ENCODE measurements around the gene SHCBP1. TPM values are rescaled to one million over a fixed set of nuclear protein-coding genes. Genes with fewer than 3 reads are reported as not detected.
A peak's percentile ranks its signal among the peaks of the same experiment; 100 is the strongest.

SHCBP1 gene
- total and polyA plus RNA-seq, 2 of the 13 experiments (the other 11 are each of a cell fraction or from before 2014, with no cell fraction given): 15.7 to 33.0 TPM

DNA sequence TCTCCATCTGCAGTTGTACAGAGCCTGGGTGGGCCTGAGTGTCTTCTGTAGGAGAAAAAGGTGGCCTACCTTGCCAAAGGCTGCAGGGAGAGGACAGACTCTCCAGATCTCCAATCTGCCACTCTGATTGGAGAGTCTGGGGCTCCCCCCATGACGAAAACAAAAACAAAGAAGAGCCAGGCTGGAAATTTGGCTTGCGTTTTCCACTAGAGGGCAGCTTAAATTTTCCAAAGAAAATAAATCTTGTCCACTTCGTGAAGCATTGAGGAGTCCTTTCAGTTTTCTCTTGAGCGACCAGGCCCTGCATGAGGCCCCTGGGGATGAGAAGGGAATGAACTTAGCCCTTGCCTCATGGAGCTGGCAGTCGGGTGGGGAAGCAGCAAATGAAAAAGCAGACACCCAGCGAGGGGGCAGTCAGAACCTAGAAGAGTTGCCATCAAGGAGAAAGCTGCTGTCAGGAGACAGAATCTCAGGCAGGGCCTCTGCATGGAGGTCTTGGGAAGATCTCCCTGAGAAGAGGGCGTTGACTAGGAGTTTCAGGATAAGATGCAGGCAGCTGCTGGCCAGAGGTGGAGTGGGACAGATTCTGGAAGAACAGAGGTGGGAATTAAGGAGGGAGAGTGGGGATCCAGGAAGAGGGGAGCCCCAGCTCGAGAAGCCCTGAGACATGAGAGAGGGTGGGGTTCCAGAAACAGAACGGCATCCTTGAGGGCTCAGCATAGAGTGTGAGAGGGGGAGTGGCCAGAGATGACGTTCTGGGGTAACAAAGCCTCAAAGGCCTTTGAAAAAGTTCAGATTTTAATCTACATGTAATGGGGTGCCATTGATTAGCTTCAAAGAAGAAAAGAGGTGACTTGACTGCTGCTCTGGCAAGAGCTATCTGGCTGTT is 8.4 kb upstream of the SHCBP1 start:
- ChIA-PET CTCF (ENCODE audit: low intra/inter-chr PET ratio, low total read pairs) (no interaction called here), POLR2A (no interaction called here)
- no peaks in the 10 kb centered on the region for H3K79me2 ChIP-seq (ENCODE audit: insufficient read depth, low read length)
- intact Hi-C loops (cut with micrococcal nuclease; ENCODE audit: unreplicated experiment): no loop called here
- H3K27me3 ChIP-seq (ENCODE audit: control insufficient read depth in 1 of 2, insufficient read depth in 2 of 2, low read length in 2 of 2): no peaks in the 10 kb centered on the region
- peak overlapping the region; percentile 67 for H2AFZ ChIP-seq (ENCODE audit: low read length)
- H3K9me3 ChIP-seq (ENCODE audit: low read length): no peaks in the 10 kb centered on the region
- H4K20me1 ChIP-seq (ENCODE audit: insufficient read depth, low read length): no peaks in the 10 kb centered on the region
- peaks cover 49% of the 10 kb centered on the region for H3K4me1 ChIP-seq (ENCODE audit: insufficient read depth, low read length)
- no peaks in the 10 kb centered on the region for H3K36me3 ChIP-seq (replicated peaks in 1 of 2; ENCODE audit: control insufficient read depth in 1 of 2, insufficient read depth in 2 of 2, low read length in 2 of 2)
- peak; percentile 68 for FAIRE-seq
- BruUV-seq (replicated peaks): no TSS peak
- DNase-seq (ENCODE audit: low spot score): peak; percentile 60
- ATAC-seq: peak; percentile 16
- no peak overlapping the region for H3K27ac ChIP-seq (ENCODE audit: extremely low read length, insufficient read depth, low read length)
- H3K4me3 ChIP-seq (replicated peaks in 1 of 3; ENCODE audit: insufficient read depth in 1 of 3, low read depth in 2 of 3, low read length in 3 of 3): peak overlapping the region; percentile 45 to 69 (median 65)
- in situ Hi-C loops (cut with HindIII; ENCODE audit: extremely low pct_ligation_motif_present, low pct_unique_long_range_greater_than_20kb): no loop called here
- WGBS (ENCODE audit: low lambda C conversion rate): 4% methylated on average over 10 of the region's 10 CpGs
- peak overlapping the region; percentile 51 for H3K9ac ChIP-seq (ENCODE audit: insufficient read depth, low read depth, low read length)
- H3K4me2 ChIP-seq (ENCODE audit: low read depth, low read length): peak overlapping the region; percentile 96
- TF ChIP-seq, protein P1, sequence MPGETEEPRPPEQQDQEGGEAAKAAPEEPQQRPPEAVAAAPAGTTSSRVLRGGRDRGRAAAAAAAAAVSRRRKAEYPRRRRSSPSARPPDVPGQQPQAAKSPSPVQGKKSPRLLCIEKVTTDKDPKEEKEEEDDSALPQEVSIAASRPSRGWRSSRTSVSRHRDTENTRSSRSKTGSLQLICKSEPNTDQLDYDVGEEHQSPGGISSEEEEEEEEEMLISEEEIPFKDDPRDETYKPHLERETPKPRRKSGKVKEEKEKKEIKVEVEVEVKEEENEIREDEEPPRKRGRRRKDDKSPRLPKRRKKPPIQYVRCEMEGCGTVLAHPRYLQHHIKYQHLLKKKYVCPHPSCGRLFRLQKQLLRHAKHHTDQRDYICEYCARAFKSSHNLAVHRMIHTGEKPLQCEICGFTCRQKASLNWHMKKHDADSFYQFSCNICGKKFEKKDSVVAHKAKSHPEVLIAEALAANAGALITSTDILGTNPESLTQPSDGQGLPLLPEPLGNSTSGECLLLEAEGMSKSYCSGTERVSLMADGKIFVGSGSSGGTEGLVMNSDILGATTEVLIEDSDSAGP (CRISPR knock-in tag; IDR thresholded peaks at IDR 0.05; ENCODE audit: borderline replicate concordance): peak; percentile 41; the same call in 1 of the 2 replicates
- 0 out of 2 replicates have a peak, but pooled peaks have one; percentile 18 for TF ChIP-seq RAD21 (CRISPR knock-in tag; IDR thresholded peaks at IDR 0.05)
- TF ChIP-seq ZBTB3 (CRISPR knock-in tag; IDR thresholded peaks at IDR 0.05; ENCODE audit: borderline replicate concordance, low read depth): 0 out of 2 replicates have a peak, but pooled peaks have one; percentile 48
- TF ChIP-seq ZNF556 (CRISPR knock-in tag; IDR thresholded peaks at IDR 0.05; ENCODE audit: borderline replicate concordance): peak; percentile 71; the same call in 1 of the 2 replicates
- TF ChIP-seq, protein P2, sequence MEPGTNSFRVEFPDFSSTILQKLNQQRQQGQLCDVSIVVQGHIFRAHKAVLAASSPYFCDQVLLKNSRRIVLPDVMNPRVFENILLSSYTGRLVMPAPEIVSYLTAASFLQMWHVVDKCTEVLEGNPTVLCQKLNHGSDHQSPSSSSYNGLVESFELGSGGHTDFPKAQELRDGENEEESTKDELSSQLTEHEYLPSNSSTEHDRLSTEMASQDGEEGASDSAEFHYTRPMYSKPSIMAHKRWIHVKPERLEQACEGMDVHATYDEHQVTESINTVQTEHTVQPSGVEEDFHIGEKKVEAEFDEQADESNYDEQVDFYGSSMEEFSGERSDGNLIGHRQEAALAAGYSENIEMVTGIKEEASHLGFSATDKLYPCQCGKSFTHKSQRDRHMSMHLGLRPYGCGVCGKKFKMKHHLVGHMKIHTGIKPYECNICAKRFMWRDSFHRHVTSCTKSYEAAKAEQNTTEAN (CRISPR knock-in tag; conservative IDR thresholded peaks at IDR 0.05): 0 out of 2 replicates have a peak, but pooled peaks have one; percentile 42
- TF ChIP-seq ZNF772 (CRISPR knock-in tag; IDR thresholded peaks at IDR 0.05): 0 out of 2 replicates have a peak, but pooled peaks have one; percentile 44
- 0 out of 2 replicates have a peak, but pooled peaks have one; percentile 33 for TF ChIP-seq ZMYM4 (CRISPR knock-in tag; IDR thresholded peaks at IDR 0.05)
- TF ChIP-seq, protein P3, sequence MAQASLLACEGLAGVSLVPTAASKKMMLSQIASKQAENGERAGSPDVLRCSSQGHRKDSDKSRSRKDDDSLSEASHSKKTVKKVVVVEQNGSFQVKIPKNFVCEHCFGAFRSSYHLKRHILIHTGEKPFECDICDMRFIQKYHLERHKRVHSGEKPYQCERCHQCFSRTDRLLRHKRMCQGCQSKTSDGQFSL (CRISPR knock-in tag; IDR thresholded peaks at IDR 0.05): 0 out of 2 replicates have a peak, but pooled peaks have one; percentile 42
- TF ChIP-seq ZNF839 (CRISPR knock-in tag; IDR thresholded peaks at IDR 0.05; ENCODE audit: borderline replicate concordance): 0 out of 2 replicates have a peak, but pooled peaks have one; percentile 38
- 0 out of 2 replicates have a peak, but pooled peaks have one; percentile 24 for TF ChIP-seq BRCA1 (CRISPR knock-in tag; IDR thresholded peaks at IDR 0.05)
- TF ChIP-seq ZNF775 (CRISPR knock-in tag; IDR thresholded peaks at IDR 0.05; ENCODE audit: borderline replicate concordance): no peak
- TF ChIP-seq, protein P4, sequence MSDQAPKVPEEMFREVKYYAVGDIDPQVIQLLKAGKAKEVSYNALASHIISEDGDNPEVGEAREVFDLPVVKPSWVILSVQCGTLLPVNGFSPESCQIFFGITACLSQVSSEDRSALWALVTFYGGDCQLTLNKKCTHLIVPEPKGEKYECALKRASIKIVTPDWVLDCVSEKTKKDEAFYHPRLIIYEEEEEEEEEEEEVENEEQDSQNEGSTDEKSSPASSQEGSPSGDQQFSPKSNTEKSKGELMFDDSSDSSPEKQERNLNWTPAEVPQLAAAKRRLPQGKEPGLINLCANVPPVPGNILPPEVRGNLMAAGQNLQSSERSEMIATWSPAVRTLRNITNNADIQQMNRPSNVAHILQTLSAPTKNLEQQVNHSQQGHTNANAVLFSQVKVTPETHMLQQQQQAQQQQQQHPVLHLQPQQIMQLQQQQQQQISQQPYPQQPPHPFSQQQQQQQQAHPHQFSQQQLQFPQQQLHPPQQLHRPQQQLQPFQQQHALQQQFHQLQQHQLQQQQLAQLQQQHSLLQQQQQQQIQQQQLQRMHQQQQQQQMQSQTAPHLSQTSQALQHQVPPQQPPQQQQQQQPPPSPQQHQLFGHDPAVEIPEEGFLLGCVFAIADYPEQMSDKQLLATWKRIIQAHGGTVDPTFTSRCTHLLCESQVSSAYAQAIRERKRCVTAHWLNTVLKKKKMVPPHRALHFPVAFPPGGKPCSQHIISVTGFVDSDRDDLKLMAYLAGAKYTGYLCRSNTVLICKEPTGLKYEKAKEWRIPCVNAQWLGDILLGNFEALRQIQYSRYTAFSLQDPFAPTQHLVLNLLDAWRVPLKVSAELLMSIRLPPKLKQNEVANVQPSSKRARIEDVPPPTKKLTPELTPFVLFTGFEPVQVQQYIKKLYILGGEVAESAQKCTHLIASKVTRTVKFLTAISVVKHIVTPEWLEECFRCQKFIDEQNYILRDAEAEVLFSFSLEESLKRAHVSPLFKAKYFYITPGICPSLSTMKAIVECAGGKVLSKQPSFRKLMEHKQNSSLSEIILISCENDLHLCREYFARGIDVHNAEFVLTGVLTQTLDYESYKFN (CRISPR knock-in tag; conservative IDR thresholded peaks at IDR 0.05): peak; percentile 30; the same call in 1 of the 2 replicates
- TF ChIP-seq EED (CRISPR knock-in tag; IDR thresholded peaks at IDR 0.05): 0 out of 2 replicates have a peak, but pooled peaks have one; percentile 28
- no peak for TF ChIP-seq ZNF598 (CRISPR knock-in tag; IDR thresholded peaks at IDR 0.05; ENCODE audit: borderline replicate concordance)
- TF ChIP-seq ATF1 (CRISPR knock-in tag; IDR thresholded peaks at IDR 0.05): 0 out of 2 replicates have a peak, but pooled peaks have one; percentile 9

Measured in HepG2 (cell line).